GM12878 (cell line): Measurements from ENCODE around the gene LSM12.

ENCODE experiments used
- BHLHE40 ChIP-seq, 2 experiments: fragments of 450-650 bp in 1 of 2; IDR thresholded peaks; 2 replicates each; pipeline ENCODE4 v1.6.1; 2011 to 2017; ENCODE audit warnings: low read depth in 2 of 2, borderline replicate concordance in 1 of 2, improper control_type of control experiment in 1 of 2, low read length in 1 of 2, mild to moderate bottlenecking in 1 of 2
- CHD2 ChIP-seq: IDR thresholded peaks from 2 replicates; pipeline ENCODE4 v1.6.1; 2011; ENCODE audit warnings: low read depth, low read length, improper control_type of control experiment, borderline replicate concordance
- CTCF ChIP-seq, 3 experiments: IDR thresholded peaks in 2 of 3; conservative IDR thresholded peaks in 1 of 3; 2 replicates each; pipeline ENCODE4 v1.5.1; 2011; ENCODE audit warnings: low read depth in 3 of 3, low read length in 3 of 3, mild to moderate bottlenecking in 3 of 3, control low read depth in 2 of 3, moderate library complexity in 2 of 3, inconsistent platforms in 1 of 3, mixed read lengths in 1 of 3; ENCODE audit not compliant: control insufficient read depth in 2 of 3, insufficient read depth in 1 of 3; ENCODE audit errors: extremely low read depth in 1 of 3
- ESRRA ChIP-seq: IDR thresholded peaks from 2 replicates; pipeline ENCODE4 v1.6.1; 2012; ENCODE audit warnings: mild to moderate bottlenecking, low read length, improper control_type of control experiment
- MXI1 ChIP-seq: fragments of 150-350 bp; IDR thresholded peaks from 2 replicates; pipeline ENCODE4 v1.6.1; 2011; ENCODE audit warnings: low read depth, mild to moderate bottlenecking, inconsistent platforms, low read length, improper control_type of control experiment
- POLR2A ChIP-seq: IDR thresholded peaks from 2 replicates; pipeline ENCODE4 v1.6.1; 2011; ENCODE audit warnings: low read depth, mild to moderate bottlenecking, low read length
- RELB ChIP-seq: fragments of 450-650 bp; IDR thresholded peaks from 2 replicates; pipeline ENCODE4 v1.6.1; 2017; ENCODE audit warnings: low read depth, mild to moderate bottlenecking, moderate library complexity
- ZNF274 ChIP-seq: IDR thresholded peaks from one replicate; pipeline ENCODE4 v1.8.0; 2011; ENCODE audit not compliant: insufficient read length, insufficient read depth

- TF ChIP-seq ZNF274, result no peak
- no peak for TF ChIP-seq ESRRA
- no peak for TF ChIP-seq MXI1
- no peak for TF ChIP-seq CTCF (IDR thresholded peaks at IDR 0.05 in 2 of 3, conservative IDR thresholded peaks at IDR 0.05 in 1 of 3; ENCODE audit: control insufficient read depth in 2 of 3, extremely low read depth in 1 of 3, insufficient read depth in 1 of 3, low read depth in 3 of 3, low read length in 3 of 3)
- TF ChIP-seq BHLHE40 (IDR thresholded peaks at IDR 0.05; ENCODE audit: borderline replicate concordance in 1 of 2, low read depth in 2 of 2, low read length in 1 of 2), result no peak
- TF ChIP-seq POLR2A, result no peak
- no peak for TF ChIP-seq CHD2
- TF ChIP-seq RELB, result no peak
These were observed 28.4 kb upstream of the LSM12 start for GRCh38 chr17:44094701-44095387.
